Posterior cingulate gyrus (tissue), 11 donors: ENCODE results near the gene DRAM2.
"Not testable (repeated sequence)": the region's sequence is repeated elsewhere in the genome, so short reads cannot be mapped to it uniquely, and the experiment has no call there.

Experiments
- DNase-seq, 10 donors: peaks; one replicate each; pipeline versions ENCODE4 v3.0.0 to v3.0.0-alpha.2; 2020 to 2021; ENCODE audit warnings: mixed read lengths in 3 of 10
- intact Hi-C: fragments of 100-400 bp; cut with DNase I; formaldehyde crosslinking; loops from one replicate; pipeline ENCODE4 v1.15.1; 2023

DRAM2 gene

GRCh38 chr1:111145542-111145941 is 5.6 kb upstream of the DRAM2 start:
- intact Hi-C loops, result no loop called here
- DNase-seq, result no peak

- intact Hi-C loops, result no loop called here
Measured at GRCh38 chr1:111142356-111142975, 2.6 kb upstream of the DRAM2 start.

DNA sequence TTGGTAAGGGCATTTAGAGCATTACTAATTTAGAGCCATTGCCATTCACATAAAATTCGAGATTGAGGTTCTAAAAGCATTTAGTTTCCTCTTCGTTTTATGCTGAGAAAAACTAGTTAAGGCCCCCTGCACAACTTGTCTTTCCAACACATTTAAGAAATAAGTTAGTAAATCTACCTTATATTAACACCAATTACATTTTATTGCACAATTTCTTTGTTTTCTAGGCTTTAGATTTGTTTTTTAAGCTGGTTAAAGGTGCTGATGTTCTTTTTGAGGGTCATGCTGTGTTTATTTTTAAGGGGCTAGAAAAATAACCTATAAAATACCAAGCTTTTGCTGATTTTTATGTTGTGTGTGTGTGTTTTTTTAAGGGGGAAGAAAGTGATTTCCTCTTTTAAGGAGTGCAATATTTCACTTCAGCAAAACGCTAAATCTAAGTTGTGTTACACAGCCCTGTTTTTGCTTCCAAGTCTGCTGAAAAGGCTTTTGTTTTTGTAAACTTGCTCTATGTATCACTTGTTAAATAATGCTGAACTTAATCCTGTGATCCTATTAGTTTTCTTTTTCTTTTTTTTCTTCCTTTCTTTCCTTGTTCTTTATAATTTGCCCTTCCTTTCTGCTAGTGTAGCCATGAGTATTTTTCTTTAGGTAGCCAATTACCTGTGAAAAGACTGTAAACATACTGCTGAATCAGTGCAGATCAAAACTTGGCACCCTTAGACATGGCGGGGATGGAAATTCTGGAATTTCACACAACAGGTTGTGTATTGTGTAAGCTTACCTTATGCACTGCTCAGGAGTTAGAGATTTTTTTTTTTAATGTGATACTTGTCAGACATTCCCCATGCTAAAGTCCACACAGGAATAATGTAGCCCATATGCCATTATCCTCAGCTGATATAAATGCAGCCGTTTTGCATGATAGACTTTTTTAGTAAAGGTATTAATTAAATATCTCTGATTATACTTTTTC is 1.6 kb upstream of the DRAM2 start:
- DNase-seq, result no peak
- intact Hi-C loops, result no loop called here

More at GRCh38 chr1:111142356-111142975, 2.6 kb upstream of the DRAM2 start:
- no peak for DNase-seq

GRCh38 chr1:111140680-111140967 is 731 bp upstream of the DRAM2 start:
- intact Hi-C loops, result no loop called here
- peak in 1 of 10 donors; percentile 44 for DNase-seq

DNA sequence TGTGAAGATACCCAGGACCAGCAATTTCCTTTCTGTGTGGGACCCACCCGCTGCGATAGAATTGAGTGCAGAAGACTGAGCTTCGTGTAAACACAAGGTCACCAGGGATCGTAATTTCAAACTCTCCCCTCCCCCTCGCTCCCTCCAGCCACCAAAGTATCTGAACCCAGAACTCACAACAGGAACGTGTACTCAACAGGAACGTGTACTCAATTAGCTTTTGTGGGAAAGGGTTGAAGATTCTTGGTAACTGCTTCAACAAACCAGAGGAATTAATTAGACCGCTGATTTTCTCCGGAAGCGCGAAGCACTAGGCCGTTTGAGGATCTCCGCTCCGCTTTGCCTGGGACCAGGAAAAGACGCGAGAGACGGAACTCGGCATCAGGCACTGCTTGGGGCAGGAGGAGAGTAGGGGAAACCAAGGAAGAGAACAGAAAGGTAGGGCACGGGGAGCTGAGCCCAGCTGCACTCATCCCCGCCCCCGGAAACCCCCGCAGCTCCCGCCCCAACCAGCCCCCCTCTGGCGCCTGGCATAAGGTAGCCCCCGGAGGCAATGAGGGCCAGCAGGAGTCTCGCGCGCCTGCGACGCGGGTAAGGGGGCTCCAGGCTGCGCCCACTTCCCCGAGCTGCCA is 453 bp downstream of the DRAM2 start:
- peak in 9 of 10 donors; percentile 16 to 82 (median 39) for DNase-seq
- intact Hi-C loops, result loop anchor here (2.0 kb wide), 1 partner anchor 309 kb away; the partner anchor contains the start of genes ATP5PB and WDR77

DNA sequence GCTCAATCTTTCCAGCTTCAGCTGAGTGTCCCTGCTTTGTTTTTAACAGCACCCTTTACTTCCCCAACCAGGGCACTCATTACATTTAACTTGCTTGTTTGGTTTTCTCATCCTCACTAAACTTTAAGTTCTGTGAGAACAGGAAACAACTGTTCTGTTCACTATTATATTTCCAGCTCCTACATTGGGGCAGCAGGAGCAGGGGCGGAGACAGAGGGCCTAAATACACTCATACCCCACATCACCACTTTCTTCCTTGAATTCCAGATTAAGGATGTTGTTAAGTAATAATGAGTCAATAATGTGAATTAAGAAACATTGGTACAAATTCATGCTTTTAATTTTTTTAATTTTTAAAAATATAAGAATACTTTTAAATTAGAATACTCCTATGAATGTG is 6.0 kb downstream of the DRAM2 start:
- intact Hi-C loops, result no loop called here
- DNase-seq, result no peak

- DNase-seq, result no peak
- intact Hi-C loops, result no loop called here
Measured at GRCh38 chr1:111131693-111132092, 8.2 kb downstream of the DRAM2 start.

DNA sequence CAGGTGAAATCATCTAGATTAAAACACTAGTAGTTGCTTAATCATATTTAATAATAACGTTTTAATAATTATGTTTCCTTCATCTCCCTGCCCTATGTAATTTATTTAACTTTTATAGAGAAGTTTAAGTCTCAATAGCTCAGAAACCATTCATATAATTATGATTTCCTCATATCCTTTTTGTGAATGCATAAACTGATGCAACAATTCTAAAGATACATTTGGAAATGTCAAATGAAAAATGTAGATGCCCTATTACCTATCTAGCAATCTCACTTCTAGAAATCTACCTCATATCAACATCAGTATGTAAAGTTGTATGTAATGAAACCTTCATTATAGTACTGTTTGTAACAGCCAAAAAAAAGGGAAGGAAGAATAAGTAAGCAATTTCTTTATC is 10.5 kb downstream of the DRAM2 start:
- DNase-seq, result no peak
- intact Hi-C loops, result no loop called here

GRCh38 chr1:111127923-111128643 is 11.8 kb downstream of the DRAM2 start:
- DNase-seq, result no peak
- intact Hi-C loops, result no loop called here

- DNase-seq, result no peak
- intact Hi-C loops, result no loop called here
Measured at GRCh38 chr1:111126354-111126753, 13.5 kb downstream of the DRAM2 start.

- intact Hi-C loops, result no loop called here
- no peak for DNase-seq
Measured at GRCh38 chr1:111116496-111116895, 23.4 kb downstream of the DRAM2 start.

- intact Hi-C loops, result no loop called here
- DNase-seq, result no peak
Measured at GRCh38 chr1:111110197-111110899, 29.5 kb downstream of the DRAM2 start.

- intact Hi-C loops, result no loop called here
- DNase-seq, result no peak
Measured at GRCh38 chr1:111104981-111105380, 34.9 kb downstream of the DRAM2 start.

DNA sequence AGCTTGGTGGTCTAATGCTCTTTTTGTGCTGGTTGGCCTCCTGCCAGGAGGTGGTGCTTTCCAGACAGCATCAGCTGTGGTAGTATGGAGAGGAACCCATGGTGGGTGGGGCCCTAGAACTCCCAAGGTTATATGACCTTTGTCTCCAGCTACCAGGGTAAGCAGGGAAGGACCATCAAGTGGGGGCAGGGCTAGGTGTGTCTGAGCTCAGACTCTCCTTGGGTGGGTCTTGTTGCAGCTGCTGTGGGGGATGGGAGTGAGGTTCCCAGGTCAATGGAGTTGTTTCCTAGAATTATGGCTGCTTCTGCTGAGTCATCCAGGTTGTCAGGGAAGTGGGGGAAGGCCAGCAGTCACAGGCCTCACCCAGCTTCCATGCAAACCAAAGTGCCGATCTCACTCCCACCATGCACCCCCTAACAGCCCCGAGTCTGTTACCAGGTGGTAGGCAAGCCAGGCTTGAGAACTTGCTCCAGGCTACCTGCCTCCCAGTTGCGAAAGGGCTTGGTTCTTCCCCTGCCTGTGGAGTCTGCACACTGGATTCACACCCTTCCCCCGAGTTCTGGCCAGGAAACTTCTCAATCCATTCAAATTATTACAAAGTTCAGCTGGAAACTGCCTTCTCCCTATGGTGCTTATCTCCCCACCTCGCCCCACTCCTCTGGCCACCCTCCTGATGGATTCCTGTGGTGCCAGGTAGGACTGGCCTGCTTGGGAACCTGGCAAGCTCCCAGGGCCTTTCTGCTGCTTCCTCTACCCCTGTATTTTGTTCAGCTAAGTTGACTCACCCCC is 37.8 kb downstream of the DRAM2 start:
- intact Hi-C loops, result no loop called here
- no peak for DNase-seq

DNA sequence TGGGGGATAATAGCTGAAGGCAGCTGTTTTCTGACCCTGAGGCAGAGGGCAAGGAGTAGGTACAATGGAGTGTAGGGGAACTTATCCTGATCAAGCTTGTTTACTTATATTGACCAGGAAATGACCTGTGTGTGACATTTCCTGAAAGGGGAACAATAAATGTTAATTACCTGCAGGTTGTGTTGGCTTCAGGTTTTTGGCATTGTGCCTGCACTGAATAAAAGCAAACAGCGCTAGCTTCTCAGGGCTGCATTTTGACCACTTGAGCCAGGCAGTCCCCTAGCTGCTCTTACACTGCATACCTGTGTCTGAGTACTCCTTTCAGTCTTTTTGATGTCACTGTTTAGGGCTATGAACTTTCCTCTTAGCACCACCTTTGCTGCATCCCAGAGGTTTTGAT is 40.6 kb downstream of the DRAM2 start:
- DNase-seq, result no peak
- intact Hi-C loops, result no loop called here

GRCh38 chr1:111097356-111098099 is 42.4 kb downstream of the DRAM2 start:
- intact Hi-C loops, result no loop called here
- DNase-seq, result no peak

GRCh38 chr1:111095421-111095820 is 44.5 kb downstream of the DRAM2 start:
- intact Hi-C loops, DNase-seq: not testable (repeated sequence)

DNA sequence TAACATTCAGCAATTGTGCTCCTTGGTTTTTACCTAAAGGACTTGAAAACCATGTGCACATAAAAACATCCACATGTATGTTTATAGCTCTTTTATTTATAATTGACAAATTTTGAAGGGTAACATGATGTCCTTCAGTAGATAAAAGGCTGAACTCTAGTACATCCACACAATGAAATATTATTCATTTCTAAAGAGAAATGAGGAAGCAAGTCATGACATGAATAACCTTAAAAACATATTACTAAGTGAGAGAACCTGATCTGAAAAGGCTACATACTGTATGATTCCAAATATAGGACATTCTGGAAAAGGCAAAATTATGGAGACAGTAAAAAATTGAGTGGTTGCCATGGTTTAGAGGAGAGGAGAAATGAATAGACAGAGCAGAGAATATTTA is 50.3 kb downstream of the DRAM2 start:
- intact Hi-C loops, result no loop called here
- DNase-seq, result no peak

DNA sequence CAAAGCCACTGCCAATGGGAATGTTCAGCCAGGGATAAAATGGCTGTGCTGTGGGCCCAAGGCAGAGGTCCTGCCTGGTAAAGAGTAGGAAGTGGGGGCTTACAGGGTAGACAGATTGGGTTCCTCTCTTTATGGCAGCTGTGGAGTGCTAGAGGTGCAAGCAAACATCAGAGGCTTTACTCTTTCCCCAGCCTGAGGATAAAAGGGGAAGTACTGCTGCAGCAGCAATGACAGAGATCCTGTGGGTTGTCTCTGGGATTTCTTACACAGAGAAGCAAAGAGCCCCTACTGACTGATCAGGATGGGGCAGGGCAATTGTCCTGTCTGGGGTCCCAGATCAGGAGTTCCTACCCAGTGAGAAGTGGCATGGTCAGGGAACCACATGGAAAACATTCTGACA is 54.2 kb downstream of the DRAM2 start:
- intact Hi-C loops, result no loop called here
- no peak for DNase-seq
